ENCODE results near the gene GET3. TPM values are rescaled to one million over a fixed set of nuclear protein-coding genes. Genes with fewer than 3 reads are reported as not detected.

The GET3 gene
- polyA plus RNA-seq, 1 of the 3 experiments (the other 2 are of a cell fraction), result 264 TPM

DNA sequence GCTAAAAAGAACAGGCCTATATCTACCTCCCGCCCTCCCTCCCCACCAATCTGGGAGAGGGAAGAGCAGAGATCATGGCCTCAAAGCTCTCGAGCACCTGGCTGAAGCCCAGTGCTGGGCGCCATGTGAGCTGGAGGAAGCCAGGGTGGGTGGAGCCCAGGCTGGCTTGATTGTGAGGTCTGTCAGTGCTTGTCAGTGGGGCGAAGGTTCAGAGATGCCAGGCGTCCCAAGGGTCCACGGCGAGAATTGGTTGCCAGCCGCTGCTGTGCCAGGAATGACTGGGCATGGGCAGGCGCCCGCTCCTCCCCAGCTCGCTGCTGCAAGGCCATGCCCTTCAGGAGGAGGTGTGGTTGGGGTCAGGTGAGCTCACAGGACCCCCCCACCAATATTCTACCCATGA, 25.8 kb downstream of the GET3 start:
- TF ChIP-seq, protein P1, sequence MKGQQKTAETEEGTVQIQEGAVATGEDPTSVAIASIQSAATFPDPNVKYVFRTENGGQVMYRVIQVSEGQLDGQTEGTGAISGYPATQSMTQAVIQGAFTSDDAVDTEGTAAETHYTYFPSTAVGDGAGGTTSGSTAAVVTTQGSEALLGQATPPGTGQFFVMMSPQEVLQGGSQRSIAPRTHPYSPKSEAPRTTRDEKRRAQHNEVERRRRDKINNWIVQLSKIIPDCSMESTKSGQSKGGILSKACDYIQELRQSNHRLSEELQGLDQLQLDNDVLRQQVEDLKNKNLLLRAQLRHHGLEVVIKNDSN (IDR thresholded peaks at IDR 0.05; ENCODE audit: borderline replicate concordance, low read depth), result no peak
- TF ChIP-seq RAD21 (IDR thresholded peaks at IDR 0.05; ENCODE audit: low read length), result no peak
- no peak for TF ChIP-seq EZH2phosphoT487 (IDR thresholded peaks at IDR 0.05; ENCODE audit: borderline replicate concordance, low read depth)
- TF ChIP-seq RXRA (IDR thresholded peaks at IDR 0.05; ENCODE audit: borderline replicate concordance, low read depth), result no peak
- no peak for TF ChIP-seq GATA2 (CRISPR knock-in tag; IDR thresholded peaks at IDR 0.05)
- TF ChIP-seq, protein P2, sequence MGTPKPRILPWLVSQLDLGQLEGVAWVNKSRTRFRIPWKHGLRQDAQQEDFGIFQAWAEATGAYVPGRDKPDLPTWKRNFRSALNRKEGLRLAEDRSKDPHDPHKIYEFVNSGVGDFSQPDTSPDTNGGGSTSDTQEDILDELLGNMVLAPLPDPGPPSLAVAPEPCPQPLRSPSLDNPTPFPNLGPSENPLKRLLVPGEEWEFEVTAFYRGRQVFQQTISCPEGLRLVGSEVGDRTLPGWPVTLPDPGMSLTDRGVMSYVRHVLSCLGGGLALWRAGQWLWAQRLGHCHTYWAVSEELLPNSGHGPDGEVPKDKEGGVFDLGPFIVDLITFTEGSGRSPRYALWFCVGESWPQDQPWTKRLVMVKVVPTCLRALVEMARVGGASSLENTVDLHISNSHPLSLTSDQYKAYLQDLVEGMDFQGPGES (IDR thresholded peaks at IDR 0.05; ENCODE audit: low read depth, low read length), result no peak
- TF ChIP-seq POLR2AphosphoS5 (IDR thresholded peaks at IDR 0.05; ENCODE audit: low read depth, low read length), result no peak
- TF ChIP-seq NRF1 (IDR thresholded peaks at IDR 0.05; ENCODE audit: low read depth, low read length), result no peak
- TF ChIP-seq MEF2A (IDR thresholded peaks at IDR 0.05; ENCODE audit: borderline replicate concordance, low read depth), result no peak
- TF ChIP-seq YY1 (IDR thresholded peaks at IDR 0.05; ENCODE audit: low read depth), result no peak
- no peak for TF ChIP-seq EP300 (IDR thresholded peaks at IDR 0.05; ENCODE audit: borderline replicate concordance in 1 of 2, low read depth in 1 of 2, low read length in 1 of 2)
- TF ChIP-seq NFIC (IDR thresholded peaks at IDR 0.05; ENCODE audit: borderline replicate concordance), result no peak
- TF ChIP-seq, protein P3, sequence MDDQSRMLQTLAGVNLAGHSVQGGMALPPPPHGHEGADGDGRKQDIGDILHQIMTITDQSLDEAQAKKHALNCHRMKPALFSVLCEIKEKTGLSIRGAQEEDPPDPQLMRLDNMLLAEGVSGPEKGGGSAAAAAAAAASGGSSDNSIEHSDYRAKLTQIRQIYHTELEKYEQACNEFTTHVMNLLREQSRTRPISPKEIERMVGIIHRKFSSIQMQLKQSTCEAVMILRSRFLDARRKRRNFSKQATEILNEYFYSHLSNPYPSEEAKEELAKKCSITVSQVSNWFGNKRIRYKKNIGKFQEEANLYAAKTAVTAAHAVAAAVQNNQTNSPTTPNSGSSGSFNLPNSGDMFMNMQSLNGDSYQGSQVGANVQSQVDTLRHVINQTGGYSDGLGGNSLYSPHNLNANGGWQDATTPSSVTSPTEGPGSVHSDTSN (IDR thresholded peaks at IDR 0.05), result no peak
- no peak for TF ChIP-seq FOXM1 (IDR thresholded peaks at IDR 0.05; ENCODE audit: low read depth)
- TF ChIP-seq, protein P4, sequence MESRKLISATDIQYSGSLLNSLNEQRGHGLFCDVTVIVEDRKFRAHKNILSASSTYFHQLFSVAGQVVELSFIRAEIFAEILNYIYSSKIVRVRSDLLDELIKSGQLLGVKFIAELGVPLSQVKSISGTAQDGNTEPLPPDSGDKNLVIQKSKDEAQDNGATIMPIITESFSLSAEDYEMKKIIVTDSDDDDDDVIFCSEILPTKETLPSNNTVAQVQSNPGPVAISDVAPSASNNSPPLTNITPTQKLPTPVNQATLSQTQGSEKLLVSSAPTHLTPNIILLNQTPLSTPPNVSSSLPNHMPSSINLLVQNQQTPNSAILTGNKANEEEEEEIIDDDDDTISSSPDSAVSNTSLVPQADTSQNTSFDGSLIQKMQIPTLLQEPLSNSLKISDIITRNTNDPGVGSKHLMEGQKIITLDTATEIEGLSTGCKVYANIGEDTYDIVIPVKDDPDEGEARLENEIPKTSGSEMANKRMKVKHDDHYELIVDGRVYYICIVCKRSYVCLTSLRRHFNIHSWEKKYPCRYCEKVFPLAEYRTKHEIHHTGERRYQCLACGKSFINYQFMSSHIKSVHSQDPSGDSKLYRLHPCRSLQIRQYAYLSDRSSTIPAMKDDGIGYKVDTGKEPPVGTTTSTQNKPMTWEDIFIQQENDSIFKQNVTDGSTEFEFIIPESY (IDR thresholded peaks at IDR 0.05; ENCODE audit: borderline replicate concordance, low read depth), result no peak
- no peak for TF ChIP-seq SMC3 (IDR thresholded peaks at IDR 0.05; ENCODE audit: low read depth, low read length)
- no peak for TF ChIP-seq JUND (IDR thresholded peaks at IDR 0.05)
- no peak for TF ChIP-seq ELF1 (IDR thresholded peaks at IDR 0.05)
- TF ChIP-seq MXI1 (IDR thresholded peaks at IDR 0.05; ENCODE audit: low read depth, low read length), result no peak
- TF ChIP-seq TAF1 (IDR thresholded peaks at IDR 0.05; ENCODE audit: borderline replicate concordance, low read depth, low read length), result no peak
- no peaks in the 10 kb centered on the region for H3K27me3 ChIP-seq (ENCODE audit: insufficient read depth)

More for the DNA sequence above, 25.8 kb downstream of the GET3 start:
- no peaks in the 10 kb centered on the region; a peak in 1 of 4 replicates for H3K4me1 ChIP-seq (ENCODE audit: control insufficient read depth in 1 of 2, insufficient read depth in 2 of 2, low read depth in 1 of 2, low read length in 1 of 2)
- H3K4me3 ChIP-seq (ENCODE audit: low read depth in 2 of 2, low read length in 1 of 2), result no peak overlapping the region
- ChIA-PET CTCF (interaction anchor here (2.9 to 17.5 kb wide), 5 partner anchors 11 to 85 kb away, joined by 17 to 321 read pairs (median 55); partner anchors contain the start of genes BEST2, GET3, HOOK2 and JUNB), POLR2A (no interaction called here)
- no peak overlapping the region for H3K9ac ChIP-seq
- no peak overlapping the region for H2AFZ ChIP-seq (ENCODE audit: low read depth)
- no peaks in the 10 kb centered on the region for H3K9me3 ChIP-seq
- peaks cover 11% of the 10 kb centered on the region for H3F3A ChIP-seq (replicated peaks; ENCODE audit: insufficient read depth)
- H3K4me2 ChIP-seq, result no peak overlapping the region
- 97% methylated on average over 4 of the region's 11 CpGs for WGBS (ENCODE audit: low lambda C conversion rate)
- DNase-seq, result peak; percentile 11
- peaks cover 4 to 11% of the 10 kb centered on the region in 2 experiments for H3K36me3 ChIP-seq (replicated peaks in 1 of 2; ENCODE audit: control insufficient read depth in 1 of 2, insufficient read depth in 2 of 2, low read length in 1 of 2)
- H3K9me2 ChIP-seq, result no peaks in the 10 kb centered on the region
- H3K27ac ChIP-seq (ENCODE audit: low read depth in 2 of 2, low read length in 1 of 2), result no peak overlapping the region
- H3K79me2 ChIP-seq (ENCODE audit: insufficient read depth), result no peaks in the 10 kb centered on the region
- no peaks in the 10 kb centered on the region for H4K20me1 ChIP-seq (ENCODE audit: insufficient read depth)
